ENCODE measurements around the gene WWC2.

DNA sequence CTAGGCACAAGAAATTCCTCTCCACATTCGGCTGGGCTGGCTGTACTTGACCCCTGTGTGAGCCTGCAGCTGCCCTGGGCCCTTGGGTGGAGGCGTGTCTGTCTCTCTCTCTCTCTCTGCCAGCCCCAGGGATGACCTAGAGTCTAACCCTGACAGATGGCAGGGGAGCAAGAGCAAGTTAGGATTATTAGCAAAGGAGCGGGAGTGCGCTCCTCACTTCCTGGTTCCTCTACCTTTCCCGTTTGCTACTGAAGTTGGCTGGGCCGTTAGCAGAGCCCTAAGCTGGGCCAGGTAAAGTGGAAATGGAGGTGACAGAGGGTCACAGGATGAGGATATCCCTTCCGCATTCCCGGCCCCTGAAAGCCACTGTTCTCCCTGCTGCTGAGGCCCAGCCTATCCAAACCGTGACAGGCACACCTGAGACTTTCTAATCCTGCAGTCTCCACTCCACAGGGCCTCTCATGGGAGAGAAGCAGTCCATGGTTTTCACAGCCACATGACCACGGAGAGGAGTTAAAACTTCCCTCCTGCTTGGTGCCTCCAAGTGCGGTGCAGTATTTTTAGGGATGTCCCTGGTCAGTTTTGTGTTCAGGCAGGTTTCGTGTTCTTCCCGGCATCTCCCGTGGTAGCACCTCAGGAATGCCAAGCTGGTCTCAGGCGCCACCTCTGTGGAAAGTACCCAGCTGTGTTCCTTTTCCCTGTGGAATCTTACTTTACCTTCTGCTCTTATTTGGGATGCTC is 141.7 kb downstream of the WWC2 start:
- TF ChIP-seq, protein P1, sequence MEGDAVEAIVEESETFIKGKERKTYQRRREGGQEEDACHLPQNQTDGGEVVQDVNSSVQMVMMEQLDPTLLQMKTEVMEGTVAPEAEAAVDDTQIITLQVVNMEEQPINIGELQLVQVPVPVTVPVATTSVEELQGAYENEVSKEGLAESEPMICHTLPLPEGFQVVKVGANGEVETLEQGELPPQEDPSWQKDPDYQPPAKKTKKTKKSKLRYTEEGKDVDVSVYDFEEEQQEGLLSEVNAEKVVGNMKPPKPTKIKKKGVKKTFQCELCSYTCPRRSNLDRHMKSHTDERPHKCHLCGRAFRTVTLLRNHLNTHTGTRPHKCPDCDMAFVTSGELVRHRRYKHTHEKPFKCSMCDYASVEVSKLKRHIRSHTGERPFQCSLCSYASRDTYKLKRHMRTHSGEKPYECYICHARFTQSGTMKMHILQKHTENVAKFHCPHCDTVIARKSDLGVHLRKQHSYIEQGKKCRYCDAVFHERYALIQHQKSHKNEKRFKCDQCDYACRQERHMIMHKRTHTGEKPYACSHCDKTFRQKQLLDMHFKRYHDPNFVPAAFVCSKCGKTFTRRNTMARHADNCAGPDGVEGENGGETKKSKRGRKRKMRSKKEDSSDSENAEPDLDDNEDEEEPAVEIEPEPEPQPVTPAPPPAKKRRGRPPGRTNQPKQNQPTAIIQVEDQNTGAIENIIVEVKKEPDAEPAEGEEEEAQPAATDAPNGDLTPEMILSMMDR (IDR thresholded peaks at IDR 0.05), result no peak
- TF ChIP-seq POLR2A (IDR thresholded peaks at IDR 0.05), result no peak

Data from esophagus squamous epithelium (tissue), 4 donors.